CD4-positive, alpha-beta T cell treated with Interleukin-10 for 1 hour (primary cell): ENCODE measurements around the gene TMEM213.
"Not testable (repeated sequence)": the region's sequence is repeated elsewhere in the genome, so short reads cannot be mapped to it uniquely, and the experiment has no call there.

ENCODE experiments used
- DNase-seq: peaks from one replicate; pipeline ENCODE4 v3.0.0-alpha.2; 2020

TMEM213 gene

DNA sequence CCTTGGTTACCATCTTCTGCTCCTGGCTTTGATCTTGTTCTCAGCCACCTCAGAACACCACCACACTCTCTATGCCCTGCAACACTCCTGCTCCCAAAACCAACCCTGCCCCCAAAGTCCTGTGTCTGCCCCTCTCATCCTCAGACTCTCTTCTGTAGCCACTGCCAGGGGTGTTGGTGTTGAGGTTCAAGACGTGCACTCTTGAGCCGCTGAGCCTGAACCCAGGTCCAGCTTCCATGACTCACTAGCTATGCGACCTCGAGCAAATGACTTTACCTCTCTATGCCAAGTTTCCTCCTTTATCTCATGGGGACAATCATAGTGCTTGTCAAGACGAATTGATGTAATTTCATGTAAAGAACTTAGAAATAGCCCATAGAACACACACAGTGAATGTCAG is 1.0 kb downstream of the TMEM213 start:
- DNase-seq, result no peak

DNA sequence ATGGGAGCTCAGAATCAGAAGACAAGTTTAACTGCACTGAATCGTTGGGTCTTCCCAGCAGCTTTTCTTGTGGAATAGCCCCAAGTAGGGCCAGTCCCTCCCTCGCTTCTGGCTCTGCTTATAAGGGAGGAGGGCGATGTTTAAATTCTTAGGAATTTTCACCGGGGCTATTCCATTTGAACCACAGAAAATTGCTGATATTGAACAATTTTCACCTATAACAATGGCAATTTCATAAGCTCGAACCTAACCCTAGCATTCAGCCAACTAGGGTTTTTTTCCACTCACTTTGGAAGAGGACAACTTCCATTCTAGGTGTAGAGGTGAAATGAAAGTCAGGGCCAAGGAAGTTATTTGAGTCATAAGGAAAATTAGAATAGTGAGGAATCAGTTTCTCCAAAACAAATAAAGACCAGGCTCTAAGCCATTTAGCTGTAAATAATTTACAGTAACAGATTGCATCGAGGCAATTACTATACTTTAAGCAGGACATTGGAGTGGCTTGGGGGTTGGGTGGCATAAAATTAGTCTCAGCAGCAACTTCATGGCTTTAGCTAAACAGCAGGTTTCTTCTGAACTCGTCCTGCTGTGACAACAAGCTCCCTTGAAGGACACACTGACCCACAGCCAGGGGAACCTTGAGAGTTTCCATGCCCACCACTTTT is 1.7 kb downstream of the TMEM213 start:
- no peak for DNase-seq

DNA sequence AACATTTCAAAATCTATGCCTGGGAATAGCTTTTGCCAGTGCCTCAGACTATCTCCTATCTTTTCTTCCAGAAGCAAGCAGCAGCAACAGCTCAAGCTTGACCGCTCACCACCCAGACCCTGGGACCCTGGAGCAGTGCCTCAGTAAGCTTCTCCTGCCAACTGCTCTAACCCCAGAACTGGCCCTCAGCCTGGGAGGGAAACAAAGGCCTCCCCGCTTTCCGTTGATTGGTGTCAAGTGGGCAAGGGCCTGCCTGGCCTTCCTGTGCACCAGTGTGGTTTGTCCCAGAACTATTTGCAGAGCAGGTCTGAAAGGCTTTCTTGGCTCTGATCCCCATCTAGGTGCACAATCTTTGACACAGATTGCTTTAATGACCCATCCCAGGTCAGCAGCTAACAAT is 3.5 kb downstream of the TMEM213 start:
- no peak for DNase-seq

- no peak for DNase-seq
These were observed 4.9 kb downstream of the TMEM213 start for GRCh38 chr7:138802706-138803105.

DNA sequence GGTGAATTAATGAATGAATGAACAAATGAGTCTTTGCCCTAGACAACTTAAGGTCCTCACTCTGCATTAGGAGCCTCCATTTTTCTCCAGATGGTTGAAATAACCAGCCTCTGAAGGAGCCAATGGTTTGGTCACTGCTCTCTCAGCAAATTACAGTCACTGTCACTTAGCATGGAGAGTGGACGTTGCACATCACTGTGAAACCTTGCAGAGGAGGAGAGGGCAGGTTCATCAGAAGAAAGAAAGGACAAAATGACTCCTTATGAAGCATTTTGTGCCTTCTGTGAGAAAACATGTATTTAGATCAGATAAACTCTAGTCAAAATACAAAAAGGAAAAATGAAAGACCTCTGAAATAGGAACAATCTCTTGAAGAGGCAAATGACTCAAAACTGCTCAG is 6.8 kb downstream of the TMEM213 start:
- no peak for DNase-seq

GRCh38 chr7:138809346-138809745 is 11.6 kb downstream of the TMEM213 start:
- no peak for DNase-seq

GRCh38 chr7:138811327-138811726 is 13.5 kb downstream of the TMEM213 start:
- not testable (repeated sequence) for DNase-seq

DNA sequence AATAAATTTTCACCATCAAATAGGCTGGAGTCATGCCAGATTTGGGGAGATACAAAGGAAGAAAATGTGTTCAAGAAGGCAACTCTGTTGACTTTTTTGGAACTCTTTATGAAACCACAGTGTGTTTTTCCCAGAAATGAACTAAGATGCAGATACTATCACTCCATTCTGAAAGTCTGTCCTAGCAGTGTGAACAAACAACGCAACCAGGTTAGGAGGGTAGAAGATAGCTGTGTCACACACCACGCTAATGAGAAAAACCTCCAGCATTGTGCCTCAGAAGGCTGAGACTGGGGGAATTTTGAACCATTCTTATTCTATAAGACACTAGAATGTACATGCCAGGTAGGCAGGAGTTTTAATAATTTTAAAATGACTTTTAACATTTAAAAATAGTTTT is 16.2 kb downstream of the TMEM213 start:
- no peak for DNase-seq

DNA sequence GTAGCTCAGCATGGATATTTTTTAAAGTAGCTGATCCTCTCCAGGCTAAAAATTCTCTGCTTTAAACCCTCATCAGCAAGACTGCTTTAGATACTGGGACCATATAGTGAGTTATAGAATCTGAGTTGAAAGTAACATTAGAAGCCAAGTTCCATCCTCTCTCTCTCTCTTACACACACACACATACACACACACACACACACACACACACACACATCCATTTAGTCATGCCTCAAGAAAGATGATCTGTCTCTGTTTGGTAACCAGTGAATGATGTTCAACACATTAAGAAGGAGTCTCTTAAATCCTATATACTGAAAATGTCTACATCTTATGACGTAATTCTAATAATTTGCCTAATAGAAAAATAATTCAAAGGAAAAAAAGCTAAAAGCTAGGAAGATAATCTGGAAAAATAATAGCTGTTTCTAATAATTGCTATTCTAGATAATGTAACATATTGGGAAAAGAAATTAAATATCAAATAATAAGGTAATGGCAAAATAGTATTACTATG is 17.1 kb downstream of the TMEM213 start:
- no peak for DNase-seq

DNA sequence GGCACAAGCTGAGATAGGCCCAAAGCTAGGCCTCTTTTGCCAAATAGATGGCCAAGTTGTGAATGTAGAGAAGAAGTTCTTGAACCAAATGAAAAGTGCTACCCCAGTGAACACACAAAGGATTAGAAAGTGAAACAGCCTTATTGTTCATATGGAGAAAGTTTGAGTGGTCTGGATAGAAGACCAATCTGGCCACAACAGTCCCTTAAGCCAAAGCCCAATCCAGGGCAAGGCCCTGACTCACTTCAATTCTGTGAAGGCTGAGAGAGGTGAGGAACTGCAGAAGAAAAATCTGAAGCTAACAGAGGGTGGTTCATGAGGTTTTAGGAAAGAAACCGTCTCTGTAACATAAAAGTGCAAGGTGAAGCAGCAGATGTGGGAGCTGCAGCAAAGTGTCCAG is 18.9 kb downstream of the TMEM213 start:
- no peak for DNase-seq

DNA sequence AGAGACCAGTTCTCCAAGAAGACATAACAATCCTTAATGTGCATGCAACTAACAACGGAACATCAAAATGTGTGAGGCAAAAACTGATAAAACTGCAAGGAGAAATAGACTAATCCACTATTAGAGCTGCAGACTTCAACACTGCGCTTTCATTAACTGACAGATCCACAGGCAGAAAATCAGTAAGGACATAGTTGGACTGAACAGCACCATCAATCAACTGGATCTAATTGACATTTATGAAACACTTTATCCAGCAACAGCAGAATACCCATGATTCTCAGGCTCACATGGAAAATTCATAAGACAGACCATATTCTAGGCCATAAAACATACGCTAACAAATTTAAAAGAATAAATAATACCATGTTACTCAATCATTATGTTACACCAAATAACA is 21.8 kb downstream of the TMEM213 start:
- DNase-seq, result no peak

DNA sequence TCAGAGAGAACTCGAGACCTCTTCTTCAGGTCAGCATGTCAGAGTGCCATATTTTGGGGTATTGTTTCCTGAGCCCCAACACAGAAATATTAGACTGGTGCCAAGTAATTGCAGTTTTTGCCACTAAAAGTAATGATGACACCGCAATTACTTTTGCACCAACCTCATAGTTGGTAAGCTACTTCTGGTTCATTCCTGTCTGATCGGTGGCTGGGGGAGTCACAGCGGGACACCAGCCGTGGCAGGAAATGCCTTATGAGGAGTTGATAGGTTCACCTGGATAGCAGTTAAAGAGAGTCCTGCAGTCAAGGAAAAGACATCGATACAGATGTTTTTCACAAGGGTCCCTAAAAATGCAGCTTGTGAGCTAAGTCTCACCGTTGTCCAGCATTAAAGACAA is 24.1 kb downstream of the TMEM213 start:
- DNase-seq, result no peak

DNA sequence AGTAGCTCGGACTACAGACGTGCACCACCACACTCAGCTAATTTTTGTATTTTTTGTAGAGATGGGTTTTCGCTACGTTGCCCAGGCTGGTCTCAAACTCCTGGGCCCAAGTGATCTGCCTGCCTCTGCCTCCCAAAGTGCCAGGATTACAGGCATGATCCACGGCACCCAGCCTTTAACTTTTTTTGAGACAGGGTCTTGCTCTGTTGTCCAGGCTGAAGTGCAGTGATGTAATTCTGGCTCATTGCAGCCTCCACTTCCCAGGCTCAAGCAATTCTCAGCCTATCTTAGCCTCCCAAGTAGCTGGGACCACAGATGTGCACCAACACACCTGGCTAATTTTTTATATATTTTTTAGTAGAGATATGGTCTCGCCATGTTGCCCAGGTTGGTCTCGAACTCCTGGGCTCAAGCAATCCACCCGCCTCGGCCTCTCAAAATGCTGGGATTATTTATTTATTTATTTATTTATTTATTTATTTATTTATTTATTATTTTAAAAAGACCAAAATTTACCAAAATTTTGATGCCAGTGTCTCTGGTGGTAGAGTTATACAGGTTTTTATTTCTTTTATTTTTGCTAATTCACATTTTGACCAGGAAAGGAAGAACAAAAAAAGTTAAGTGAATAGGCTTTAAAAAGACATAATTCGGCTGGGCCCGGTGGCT is 25.2 kb downstream of the TMEM213 start:
- DNase-seq, result no peak

DNA sequence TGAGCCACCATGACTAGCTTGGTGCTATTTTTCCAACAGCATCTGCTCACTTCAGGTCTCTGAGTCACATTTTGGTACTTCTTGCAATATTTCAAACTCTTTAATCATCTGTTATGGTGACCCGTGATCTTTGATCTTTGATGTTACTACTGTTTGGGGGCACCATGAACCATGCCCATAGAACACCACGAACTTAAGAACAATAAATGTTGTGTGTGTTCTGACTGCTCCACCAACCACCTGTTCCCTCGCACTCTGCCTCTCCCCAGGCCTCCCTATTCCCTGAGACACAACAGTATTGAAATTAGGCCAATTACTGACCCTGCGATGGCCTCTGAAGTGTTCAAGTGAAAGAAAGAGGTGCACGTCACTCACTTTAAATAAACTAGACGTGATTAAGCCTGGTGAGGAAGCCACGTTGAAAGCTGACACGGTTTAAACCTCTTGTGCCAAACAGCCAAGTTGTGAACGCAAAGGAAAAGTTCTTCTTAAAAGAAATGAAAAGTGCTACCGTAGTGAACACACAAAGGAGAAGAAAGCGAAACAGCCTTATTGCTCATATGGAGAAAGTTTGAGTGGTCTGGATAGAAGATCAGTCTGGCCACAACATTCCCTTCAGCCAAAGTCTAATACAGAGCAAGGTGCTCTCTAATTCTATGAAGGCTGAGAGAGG is 27.4 kb downstream of the TMEM213 start:
- DNase-seq, result no peak

DNA sequence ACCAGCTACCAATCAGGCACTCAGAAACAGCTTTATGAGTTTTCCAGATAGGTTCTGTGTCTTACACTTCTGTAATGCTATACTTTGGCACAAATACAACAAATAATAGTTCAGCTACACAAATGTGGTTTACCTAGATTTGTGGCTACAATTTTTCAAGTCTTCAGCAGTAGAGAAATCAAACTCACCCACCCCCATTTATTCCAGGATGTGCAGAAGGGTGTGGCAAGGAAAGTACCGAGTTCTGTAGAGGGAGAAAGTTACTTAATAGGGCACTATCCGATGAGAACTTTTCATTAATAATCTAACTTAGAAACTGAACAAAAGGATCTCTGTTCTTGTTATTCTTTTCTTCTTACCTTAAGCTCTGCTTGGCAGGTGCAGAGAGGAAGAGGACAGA is 30.5 kb downstream of the TMEM213 start:
- DNase-seq, result no peak

GRCh38 chr7:138829335-138829734 is 31.5 kb downstream of the TMEM213 start:
- no peak for DNase-seq

DNA sequence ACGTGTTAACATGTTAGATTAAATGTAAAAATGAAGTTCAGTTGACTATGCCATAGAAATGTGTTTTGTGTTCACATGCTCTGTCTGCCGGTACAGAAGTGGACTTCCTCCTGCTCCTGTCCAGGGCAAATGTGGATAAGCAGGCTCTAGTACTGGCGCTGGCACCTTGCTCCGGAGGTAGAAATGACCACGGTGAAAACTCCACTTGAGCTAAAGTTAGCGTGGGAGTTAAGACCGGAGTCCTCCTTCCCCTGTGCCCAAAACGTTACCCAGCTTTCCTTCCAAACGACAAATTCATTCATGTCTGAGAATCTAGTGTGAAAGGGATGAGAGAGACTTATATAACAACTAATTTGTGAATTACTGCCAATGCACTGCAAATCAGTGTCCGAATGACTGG is 35.2 kb downstream of the TMEM213 start:
- DNase-seq, result no peak

GRCh38 chr7:138833596-138833995 is 35.8 kb downstream of the TMEM213 start:
- no peak for DNase-seq

GRCh38 chr7:138834583-138834982 is 36.8 kb downstream of the TMEM213 start:
- no peak for DNase-seq

DNA sequence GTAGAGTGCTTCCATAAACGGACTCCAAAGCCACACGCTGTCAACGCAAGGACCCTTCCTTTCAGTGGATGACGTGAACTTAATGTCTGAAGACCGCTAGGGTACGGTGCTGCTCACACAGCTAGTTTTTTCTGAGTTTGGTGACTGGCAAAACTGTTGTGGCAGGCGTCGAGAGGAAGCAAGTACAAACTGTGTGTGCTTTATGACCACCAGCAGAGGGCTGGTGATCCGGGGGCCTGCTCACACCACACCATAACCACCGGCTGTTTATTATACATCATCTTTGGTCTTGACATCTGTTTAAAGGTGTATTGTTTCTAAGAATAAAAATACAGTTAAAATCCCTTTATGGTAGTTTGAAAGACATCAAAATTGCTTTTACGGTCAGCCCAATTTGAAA is 37.3 kb downstream of the TMEM213 start:
- no peak for DNase-seq

GRCh38 chr7:138837627-138838026 is 39.8 kb downstream of the TMEM213 start:
- DNase-seq, result no peak

DNA sequence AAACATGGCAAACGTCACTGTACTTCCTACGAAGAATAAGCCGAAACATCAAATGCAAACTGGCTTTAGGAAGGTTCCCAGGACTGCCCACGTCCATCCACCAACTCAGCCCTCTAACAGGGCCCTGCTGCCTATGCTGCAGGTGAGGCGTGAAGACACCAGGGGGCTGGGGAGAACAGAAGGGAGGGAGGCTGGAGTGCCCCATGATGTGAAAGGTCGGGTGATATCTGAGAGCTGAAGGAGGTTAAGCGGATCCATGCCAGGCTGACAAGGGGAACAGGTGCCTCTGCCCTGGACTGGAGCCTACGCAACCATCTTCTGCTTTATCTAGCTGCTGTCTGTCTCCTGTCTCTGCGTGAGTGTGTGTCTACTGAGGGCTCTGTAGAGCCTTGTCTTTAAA is 40.4 kb downstream of the TMEM213 start:
- DNase-seq, result no peak

DNA sequence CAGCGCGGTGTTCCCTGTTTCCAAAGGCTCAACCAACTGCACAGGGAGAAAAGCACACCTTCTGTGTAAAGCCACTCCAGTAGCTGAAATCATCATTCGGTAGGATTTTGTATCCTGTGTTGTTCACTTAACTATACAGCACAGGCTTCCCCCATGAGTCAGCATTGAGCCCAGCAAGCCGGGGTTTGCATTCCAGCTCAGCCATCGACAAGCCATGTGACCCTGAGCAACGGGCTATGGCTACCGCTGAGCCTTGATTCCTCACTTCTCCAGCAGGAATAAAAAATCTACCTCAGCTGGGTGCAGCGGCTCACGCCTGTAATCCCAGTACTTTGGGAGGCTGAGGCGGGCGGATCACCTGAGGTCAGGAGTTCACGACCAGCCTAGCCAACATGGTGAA is 44.3 kb downstream of the TMEM213 start:
- no peak for DNase-seq
